GM19455 (cell line): ENCODE measurements around the gene SH3RF2.
"Not testable (repeated sequence)": the region's sequence is repeated elsewhere in the genome, so short reads cannot be mapped to it uniquely, and the experiment has no call there.

Experiments
- ATAC-seq: cut with Tn5 transposase; IDR thresholded peaks from one replicate; pipeline ENCODE4 v1.9.1; 2021; ENCODE audit not compliant: unreplicated experiment

The SH3RF2 gene, protein sequence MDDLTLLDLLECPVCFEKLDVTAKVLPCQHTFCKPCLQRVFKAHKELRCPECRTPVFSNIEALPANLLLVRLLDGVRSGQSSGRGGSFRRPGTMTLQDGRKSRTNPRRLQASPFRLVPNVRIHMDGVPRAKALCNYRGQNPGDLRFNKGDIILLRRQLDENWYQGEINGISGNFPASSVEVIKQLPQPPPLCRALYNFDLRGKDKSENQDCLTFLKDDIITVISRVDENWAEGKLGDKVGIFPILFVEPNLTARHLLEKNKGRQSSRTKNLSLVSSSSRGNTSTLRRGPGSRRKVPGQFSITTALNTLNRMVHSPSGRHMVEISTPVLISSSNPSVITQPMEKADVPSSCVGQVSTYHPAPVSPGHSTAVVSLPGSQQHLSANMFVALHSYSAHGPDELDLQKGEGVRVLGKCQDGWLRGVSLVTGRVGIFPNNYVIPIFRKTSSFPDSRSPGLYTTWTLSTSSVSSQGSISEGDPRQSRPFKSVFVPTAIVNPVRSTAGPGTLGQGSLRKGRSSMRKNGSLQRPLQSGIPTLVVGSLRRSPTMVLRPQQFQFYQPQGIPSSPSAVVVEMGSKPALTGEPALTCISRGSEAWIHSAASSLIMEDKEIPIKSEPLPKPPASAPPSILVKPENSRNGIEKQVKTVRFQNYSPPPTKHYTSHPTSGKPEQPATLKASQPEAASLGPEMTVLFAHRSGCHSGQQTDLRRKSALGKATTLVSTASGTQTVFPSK

DNA sequence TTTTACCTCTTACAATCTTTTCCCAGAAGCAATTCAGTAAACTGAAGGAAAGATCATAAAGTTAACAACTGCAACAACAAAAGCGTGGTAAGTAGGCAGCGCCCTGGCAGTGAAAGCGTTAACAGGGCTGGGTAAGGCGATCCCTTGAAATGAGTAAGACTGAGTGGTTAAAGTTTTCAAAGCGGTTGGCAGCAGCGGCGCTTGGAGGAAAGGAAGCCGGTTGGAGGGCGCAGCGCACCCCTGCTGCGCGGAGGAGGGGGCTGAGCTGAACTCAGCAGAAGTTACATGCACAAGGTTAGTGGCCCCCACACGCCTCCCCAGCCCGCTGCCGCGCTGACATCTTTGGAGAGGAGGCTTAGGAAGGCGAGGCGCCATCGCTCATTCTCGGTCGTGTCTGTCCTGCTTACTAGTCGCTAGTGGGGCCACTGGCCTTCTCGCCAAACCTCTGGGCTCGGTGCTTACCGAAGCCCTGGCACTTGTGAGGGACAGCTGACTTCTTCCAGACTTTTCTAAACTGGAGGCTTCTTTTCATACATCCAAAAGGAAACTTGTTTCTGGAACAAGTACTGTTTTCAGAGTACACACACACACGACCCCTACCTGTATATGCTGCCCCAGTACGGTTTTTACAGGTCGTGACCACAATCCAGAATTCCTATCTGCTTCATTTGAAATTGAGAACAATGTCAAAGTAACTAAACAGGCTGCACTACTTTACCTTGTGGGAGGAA is at the start of gene SH3RF2:
Gene SH3RF2, plus strand, starts transcription at position 178 of the 731 bp plus-strand sequence. CDS start 1,351 bp downstream, outside the sequence.
- ATAC-seq: no peak

DNA sequence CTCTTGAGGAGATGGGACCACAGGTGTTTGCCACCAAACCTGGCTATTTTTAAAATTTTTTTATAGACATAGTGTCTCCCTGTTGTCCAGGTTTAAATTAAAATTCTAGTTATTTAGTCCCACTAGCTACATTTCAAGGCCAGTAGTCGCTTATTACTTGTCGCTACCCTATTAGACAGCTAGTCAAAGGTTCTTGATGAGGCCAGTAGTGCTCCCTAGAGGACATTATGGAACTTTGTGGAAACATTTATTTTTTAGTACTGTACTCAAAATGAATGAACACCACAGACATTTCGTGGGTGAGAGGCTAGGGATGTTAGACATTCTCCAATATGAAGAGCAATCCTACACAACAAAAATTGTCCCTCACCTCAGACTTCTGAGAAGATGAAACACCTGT is 49.2 kb upstream of the SH3RF2 start:
- no peak for ATAC-seq

DNA sequence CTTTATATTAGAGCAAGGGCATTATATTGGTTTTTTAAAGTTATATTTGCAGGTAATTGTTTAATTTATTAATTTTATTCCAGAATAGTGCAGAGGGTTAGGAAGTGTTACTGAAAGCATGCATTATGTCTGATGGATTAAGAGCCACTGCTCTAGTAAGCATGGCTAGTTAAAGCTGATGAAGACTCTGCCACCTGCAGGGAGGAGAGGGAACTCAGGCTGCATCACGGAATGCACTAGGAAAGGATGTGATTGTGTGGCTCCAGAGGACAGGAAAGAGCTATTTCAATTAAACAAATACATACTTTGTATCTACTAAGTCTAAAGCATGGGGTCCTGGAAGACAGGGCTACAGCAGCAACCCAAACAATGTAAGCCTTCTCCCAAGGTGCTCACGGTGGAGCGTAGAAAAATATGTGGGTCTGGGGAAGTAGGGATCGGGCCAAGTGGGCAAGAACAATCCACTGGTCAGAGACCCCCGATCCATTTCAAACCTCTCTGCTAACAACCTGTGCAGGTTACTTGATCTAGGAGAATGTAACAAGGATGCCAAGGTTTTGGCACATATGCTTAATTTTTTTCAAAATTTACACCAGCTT is 48.3 kb upstream of the SH3RF2 start:
- ATAC-seq: no peak

DNA sequence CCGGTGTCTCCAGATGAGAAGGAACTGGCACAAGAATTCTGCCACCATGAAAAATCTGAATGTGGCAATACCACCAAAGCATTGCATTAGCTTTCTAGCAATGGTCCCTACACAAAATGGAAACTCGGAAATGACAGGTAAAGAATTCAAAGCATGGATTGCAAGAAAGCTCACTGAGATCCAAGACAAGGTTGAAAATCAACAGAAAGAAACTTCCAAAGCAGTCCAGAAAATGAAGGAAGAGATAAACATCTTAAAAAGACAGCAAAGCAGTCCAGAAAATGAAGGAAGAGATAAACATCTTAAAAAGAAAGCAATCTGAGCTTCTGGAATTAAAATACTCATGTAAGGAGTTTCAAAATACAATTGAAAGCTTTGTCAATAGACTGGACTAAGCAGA is 46.8 kb upstream of the SH3RF2 start:
- ATAC-seq: no peak

DNA sequence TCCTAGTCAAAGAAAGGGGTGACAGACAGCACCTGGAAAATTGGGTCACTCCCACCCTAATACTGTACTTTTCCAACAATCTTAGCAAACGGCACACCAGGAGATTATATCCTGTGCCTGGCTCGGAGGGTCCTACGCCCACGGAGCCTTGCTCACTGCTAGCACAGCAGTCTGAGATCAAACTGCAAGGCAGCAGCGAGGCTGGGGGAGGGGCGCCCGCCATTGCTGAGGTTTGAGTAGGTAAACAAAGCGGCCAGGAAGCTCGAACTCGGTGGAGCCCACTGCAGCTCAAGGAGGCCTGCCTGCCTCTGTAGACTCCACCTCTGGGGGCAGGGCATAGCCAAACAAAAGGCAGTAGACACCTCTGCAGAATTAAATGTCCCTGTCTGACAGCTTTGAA is 45.0 kb upstream of the SH3RF2 start:
- ATAC-seq: not testable (repeated sequence)

DNA sequence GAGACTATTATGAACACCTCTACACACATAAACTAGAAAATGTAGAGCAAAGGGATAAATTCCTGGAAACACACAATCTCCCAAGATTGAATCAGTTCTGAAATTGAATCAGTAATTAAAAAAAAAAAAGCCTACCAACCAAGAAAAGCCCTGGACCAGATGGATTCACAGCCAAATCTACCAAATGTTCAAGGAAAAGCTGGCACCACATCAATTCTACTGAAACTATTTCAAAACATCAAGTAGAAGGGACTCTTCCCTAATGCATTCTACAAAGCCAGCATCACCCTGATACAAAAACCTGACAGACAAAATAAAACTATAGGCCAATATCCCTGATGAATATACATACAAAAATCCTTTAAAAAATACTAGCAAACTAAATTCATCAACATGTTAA is 38.2 kb upstream of the SH3RF2 start:
- no peak for ATAC-seq

DNA sequence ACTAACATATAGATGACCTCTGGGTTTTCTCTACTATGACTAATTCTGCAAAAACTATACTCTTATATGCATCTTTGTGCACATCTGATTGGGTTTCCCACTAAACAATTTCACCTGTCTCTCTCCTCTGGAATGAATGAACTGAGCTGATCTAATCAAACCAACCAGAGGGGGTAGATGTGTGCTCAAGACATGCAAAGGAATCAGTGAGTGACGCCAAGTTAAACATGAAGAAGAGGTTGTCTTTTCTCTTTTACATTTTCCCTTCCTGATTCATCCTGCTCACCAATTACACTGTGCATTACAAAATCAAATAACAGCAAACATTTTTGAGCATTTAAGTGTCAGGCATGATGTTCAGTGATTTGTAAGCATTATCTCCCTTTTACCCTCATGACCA is 34.0 kb upstream of the SH3RF2 start:
- ATAC-seq: no peak

DNA sequence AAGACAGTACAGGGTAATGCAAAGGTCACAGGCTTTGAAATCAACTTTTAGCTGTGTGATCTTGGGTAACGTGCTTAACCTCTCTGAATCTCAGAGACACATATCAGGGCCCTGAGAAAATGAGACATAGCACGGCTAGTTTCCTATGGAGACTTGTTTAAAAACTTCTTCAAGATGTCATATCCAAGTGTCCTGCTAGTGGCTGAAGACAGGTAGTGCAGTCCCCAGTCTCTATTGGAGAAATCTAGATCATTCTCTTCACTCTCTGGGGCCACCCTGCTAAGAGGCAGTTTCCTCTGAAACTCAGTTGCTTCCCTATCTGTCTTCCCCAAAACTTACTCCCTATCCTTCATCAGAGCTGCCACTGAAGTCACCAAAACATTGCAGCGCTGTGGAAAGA is 33.3 kb upstream of the SH3RF2 start:
- ATAC-seq: no peak

DNA sequence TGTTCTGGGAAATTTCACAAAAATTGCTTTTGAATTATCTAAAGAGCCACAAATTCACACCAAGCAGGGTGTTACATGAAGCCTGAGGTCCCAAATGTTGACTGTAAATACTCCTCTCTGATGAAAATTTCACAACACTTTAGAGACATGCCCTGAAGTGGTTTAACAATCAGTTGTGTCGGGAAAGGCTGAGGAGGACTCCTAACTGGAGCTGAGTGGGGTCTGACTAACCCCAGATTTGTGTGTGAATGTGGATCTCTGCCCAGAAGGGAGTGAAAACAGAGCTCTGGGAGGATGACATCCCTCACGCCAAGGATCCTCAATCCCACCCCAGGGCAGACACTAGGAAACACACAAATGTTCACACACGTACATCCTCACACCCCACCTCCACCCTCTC is 32.5 kb upstream of the SH3RF2 start:
- ATAC-seq: no peak

DNA sequence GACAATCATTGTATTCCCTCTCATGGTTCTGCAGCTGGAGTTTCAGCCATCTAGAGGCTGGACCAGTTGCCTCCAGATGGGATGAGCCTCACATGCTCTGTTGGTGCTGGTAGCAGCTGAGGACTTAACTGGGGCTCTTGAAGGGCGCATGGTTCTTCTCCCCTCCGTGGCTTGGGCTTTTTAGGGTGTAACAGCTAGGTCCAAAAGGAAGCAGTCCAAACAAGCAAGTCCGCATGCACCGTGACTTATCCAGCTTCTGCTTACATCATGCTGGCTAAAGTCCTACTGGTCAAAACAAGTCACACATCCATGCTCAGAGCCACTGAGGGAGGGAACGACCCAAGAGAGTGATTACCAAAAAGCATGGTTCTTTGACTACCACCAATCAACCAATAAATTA is 31.6 kb upstream of the SH3RF2 start:
- ATAC-seq: no peak

DNA sequence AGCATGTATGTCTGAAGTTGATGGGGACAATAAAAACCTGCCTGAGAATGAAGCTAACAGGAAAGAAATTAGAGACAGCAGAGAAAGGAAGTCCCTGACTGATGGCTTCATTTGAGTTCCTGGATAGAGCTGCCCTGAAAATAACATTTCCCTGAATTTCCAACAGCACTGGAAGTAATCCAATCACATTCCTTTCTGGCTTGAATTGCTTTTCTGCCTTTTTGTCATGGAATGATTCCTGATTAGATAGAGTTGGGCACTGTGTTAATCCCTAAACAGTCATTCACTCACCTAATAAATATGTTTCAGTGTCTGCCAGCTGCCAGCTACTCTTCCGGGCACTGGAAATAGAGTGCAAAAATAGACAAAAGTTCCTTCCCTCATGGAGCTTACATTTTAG is 30.0 kb upstream of the SH3RF2 start:
- no peak for ATAC-seq

DNA sequence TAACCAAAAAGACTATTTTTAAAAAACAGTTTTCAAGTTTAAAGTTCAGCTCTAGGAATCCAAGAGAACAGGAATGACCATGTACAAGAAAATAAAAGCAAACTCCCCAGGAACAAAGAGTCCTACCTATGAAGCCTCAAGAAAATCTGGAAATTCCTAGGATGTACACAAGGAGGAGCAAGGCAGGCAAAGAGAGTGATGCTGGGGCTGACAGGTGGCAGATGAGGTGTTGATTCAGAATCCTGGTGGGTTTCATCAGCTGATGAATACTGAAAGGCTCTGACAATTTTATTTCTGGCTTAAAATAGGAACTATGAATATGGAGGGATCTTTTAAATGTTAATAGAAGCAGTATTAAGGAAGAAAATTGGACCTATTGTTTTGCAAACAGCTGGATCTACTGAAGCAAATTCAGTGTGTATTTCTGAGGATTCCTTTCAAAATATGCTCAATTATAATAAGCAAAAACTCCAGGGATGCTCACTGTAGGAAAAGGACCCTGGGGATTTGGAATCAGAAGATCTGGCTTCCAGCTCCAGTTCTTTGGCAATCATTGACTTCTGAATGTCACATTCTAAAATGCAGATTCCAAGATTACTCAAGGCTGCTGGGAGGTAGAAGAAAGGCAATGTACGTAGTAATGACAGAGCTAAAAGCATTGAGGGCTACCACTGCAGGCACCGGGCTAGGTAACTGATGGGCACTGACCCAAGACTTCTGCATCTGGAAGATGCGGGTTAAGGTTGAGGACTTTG is 28.0 kb upstream of the SH3RF2 start:
- no peak for ATAC-seq

DNA sequence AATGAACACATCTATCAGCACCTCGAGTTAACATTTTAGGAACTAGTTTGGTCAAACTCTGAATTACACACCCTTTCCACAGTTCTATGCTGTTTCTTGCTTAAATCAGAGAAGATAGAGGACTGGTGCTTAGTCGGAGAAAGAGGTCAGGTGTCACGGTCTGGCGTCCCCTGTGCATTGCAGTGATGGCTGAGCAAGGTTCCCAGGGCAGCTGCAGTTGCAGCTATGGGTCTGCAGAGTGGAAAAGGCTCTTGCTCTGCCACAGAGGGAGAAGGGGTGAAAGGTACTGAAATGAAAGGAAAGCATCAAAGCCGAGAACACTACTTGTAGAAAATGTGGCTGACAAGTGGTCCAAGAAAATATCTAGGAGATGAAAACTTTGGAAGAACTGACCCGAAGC is 25.2 kb upstream of the SH3RF2 start:
- no peak for ATAC-seq

DNA sequence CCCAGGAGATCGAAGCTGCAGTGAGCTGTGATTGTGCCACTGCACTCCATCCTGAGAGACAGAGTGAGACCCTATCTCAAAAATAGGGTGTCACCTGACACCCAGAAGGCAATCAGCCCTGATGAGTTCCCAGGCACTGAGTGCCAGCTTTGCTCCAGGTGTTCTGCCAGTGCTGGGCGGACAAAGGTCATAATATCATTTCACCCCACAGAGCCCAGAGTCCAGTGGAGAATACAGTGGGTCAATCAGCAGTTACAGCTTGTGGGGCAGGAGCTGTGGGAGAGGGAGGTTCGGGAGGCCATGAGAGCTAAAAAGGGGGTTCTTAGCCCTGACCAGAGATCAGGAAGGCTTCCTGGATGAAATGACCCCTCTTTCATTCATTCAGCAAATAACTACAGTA is 24.4 kb upstream of the SH3RF2 start:
- ATAC-seq: no peak

DNA sequence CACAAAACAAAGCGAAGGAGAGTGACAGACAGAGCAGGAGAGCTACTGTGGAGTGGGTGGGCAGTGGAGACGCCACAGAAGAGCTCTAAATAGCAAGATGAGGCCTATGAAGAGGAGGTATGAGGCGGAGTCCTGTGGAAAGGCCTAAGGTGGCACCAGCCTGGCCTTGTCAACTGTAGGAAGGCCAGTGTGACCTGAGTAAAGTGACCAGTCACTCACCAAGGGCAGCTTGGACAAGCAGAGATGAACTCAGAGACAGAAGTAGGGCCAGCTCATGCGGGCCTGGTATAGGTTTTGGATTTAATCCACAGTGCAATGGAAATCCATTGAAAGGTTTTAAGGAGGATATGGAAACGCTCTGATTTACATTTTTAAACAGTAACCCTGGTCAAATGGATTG is 23.8 kb upstream of the SH3RF2 start:
- no peak for ATAC-seq

DNA sequence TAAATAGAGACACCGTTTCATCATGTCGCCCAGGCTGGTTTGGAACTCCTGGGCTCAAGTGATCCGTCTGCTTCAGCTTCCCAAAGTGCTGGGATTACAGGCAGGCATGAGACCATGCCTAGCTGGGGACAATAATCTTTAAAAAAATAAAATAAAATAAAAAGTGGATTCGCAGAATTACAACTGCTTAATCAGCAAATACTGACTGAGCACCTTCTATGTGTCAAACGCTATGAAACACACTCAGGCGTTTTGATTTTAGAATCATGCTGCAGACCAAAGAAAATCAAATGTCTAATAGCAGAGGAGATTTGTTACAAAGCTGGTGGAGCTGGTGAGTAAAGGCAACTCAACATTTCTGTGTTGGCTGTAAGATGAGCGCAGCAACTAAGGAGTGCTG is 22.7 kb upstream of the SH3RF2 start:
- no peak for ATAC-seq

DNA sequence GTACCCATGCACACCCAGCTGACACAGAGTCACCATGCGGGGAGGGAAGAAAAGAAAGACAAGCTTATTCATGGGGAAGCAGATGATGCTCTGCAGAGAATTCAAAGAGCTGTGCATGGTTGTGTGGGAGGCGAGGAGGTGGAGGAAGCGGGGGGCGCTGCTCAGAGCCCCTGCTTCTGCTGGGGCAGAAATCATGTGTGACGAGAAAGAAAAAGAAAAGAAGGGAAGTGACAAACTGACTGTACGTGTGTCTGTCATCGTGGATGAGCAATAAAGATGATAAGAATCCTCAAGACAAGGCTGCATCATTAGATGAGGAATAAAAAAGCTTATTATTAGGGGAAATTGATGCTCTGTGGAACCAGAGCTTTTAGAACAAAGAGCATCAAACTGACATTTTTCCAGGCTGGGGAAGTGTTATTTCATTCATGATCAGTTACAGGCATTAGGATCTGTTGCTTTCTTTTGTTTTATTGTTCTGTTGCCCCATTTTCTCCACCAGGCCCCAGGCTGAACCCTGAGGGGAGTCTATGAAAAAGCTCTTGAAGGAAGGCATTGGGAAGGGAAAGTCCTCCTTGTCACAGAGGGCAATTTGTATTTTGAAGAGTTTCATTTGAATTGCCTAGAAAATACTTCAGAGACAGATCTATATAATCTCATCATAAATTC is 20.3 kb upstream of the SH3RF2 start:
- ATAC-seq: no peak

DNA sequence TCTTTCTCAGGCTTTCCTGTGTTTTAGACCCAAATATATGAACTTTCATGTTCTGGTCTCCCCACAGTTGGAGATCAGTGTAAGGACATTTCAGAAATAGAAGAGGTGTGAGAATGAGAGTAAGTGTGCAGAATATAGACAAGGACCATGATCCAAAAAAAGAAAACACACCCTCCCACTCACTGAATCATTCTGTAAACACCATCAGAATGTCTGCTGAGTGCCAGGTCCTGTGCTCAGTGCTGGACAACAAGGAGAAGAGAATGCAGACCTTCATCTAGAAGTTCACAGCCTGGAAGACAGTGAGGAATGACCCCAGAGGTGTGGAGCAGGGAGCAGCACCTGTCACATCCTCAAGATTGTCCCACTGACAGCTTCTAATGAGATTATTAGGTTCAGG is 19.1 kb upstream of the SH3RF2 start:
- no peak for ATAC-seq

DNA sequence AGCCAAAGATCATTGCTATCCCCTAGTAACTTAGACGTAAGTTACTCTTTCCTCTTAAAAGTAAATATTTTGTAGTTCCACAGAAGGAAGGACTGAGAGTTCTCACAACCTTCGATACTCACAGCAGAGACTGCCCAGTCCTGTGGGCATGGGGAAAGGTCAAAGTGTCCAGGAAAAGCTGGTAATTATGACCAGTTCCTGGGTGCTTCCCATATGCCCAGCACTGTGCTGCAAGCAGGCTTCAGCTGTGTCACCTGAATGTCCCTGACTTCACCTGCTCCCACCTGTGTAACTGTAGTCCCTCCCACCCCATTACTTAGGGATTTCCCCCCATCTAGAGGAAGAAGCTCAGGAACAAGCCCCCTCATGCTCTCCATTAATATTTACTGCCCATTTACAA is 18.0 kb upstream of the SH3RF2 start:
- ATAC-seq: no peak

DNA sequence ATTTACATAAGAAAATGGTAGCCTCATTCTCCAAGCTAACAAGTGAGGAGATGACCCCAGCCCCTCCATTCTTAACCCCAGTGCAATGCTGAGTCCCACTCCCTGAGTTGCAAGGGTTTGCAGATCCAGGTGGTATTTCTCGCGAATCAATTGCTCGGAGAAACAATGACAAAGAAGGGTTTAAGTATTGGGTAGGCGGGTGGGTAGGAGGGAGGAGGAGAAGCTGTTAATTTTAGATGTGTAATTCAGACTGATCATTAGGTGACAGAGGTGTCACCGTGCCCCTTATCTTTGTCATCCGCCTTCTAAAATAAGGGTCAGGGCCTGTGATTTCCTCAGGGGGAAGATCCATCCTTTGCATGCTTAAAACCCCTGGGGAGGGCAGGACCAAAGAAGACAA is 17.0 kb upstream of the SH3RF2 start:
- no peak for ATAC-seq
